ENCODE measurements around the gene UBE2B. TPM values are rescaled to one million over a fixed set of nuclear protein-coding genes. Genes with fewer than 3 reads are reported as not detected.

Gene UBE2B
- total RNA-seq, 2 donors from 2014 or later: 61.2 to 81.9 TPM

DNA sequence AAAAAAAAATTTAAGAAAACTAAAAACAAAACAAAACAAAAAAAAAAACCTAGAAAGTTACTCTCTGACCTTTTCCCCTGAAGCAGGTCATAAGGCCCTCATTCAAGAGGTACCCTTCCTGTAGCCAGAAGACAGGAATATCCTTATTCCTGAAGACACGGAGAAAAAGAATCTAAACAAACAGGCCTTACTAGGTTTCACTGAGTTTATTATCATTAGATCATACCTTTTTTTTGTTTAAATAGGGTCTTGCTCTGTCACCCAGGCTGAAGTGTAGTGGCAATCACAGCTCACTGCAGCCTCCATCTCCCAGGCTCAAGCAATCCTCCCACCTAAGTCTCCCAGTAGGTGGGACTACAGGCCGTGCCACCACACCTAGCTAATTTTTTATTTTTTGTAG lies 52.0 kb downstream of the UBE2B start:
- peaks cover 0 to 8% of the 10 kb centered on the region in 2 donors for H3K9me3 ChIP-seq
- H3K4me1 ChIP-seq: no peaks in the 10 kb centered on the region
- TF ChIP-seq, protein P1, sequence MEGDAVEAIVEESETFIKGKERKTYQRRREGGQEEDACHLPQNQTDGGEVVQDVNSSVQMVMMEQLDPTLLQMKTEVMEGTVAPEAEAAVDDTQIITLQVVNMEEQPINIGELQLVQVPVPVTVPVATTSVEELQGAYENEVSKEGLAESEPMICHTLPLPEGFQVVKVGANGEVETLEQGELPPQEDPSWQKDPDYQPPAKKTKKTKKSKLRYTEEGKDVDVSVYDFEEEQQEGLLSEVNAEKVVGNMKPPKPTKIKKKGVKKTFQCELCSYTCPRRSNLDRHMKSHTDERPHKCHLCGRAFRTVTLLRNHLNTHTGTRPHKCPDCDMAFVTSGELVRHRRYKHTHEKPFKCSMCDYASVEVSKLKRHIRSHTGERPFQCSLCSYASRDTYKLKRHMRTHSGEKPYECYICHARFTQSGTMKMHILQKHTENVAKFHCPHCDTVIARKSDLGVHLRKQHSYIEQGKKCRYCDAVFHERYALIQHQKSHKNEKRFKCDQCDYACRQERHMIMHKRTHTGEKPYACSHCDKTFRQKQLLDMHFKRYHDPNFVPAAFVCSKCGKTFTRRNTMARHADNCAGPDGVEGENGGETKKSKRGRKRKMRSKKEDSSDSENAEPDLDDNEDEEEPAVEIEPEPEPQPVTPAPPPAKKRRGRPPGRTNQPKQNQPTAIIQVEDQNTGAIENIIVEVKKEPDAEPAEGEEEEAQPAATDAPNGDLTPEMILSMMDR (IDR thresholded peaks at IDR 0.05): no peak
- H3K4me3 ChIP-seq: no peak overlapping the region
- no peaks in the 10 kb centered on the region for H3K27me3 ChIP-seq
- H3K36me3 ChIP-seq: no peaks in the 10 kb centered on the region
- no peak overlapping the region for H3K27ac ChIP-seq
- DNase-seq (ENCODE audit: low spot score): no peak

DNA sequence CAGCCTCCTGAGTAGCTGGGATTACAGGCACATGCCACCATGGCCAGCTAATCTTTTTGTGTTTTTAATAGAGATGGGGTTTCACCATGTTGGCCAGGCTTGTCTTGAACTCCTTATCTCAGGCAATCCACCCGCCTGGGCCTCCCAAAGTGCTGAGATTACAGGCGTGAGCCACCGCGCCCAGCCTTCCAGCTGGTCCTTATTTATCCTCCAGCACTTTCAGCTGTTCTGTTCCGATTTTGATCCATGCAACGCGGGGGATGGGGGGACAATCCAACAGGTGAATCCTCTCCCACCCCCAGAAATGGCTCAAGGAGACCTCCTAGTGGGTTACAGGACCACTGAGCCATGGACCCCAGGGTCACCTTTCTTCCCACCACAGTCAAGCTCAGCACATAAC lies 55.0 kb downstream of the UBE2B start:
- no peaks in the 10 kb centered on the region for H3K27me3 ChIP-seq
- no peaks in the 10 kb centered on the region for H3K9me3 ChIP-seq
- TF ChIP-seq, protein P1 (IDR thresholded peaks at IDR 0.05): no peak
- DNase-seq (ENCODE audit: low spot score): no peak
- H3K27ac ChIP-seq: no peak overlapping the region
- H3K4me1 ChIP-seq: no peaks in the 10 kb centered on the region
- H3K4me3 ChIP-seq: no peak overlapping the region
- no peaks in the 10 kb centered on the region for H3K36me3 ChIP-seq

GRCh38 chr5:134427540-134428041 lies 56.2 kb downstream of the UBE2B start:
- no peak for DNase-seq (ENCODE audit: low spot score)

DNA sequence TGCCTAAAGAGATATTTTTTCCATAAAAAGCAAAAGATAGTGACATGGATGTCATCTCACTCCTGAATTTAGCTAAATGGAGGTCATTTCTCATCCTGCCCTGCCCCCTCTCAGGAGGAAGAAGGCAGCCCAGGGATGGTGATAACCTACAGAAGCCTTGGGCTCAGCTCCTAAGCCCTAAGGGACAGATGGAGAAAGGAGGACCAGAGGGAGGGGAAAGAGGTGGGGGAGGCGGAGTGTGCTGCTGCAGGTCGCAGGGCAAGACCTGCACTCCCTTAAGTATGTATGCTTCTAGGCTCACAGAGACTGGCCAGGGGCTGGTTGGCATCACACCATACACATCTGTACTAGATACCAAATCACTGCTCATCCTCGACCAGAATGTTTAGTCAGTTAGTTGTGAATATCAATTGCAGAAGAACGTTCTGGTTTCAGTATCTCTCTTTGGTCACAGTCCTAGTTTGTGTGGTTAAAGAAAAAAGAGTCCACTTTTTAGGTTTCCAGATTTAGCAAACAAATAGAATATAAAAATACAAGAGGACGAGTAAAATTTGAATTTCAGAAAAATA lies 58.7 kb downstream of the UBE2B start:
- Histone ChIP-seq H3K27me3 (no peaks in the 10 kb centered on the region), H3K36me3 (no peaks in the 10 kb centered on the region), H3K27ac (no peak overlapping the region), H3K4me3 (no peak overlapping the region), H3K4me1 (no peaks in the 10 kb centered on the region), H3K9me3 (no peaks in the 10 kb centered on the region)
- TF ChIP-seq, protein P1 (IDR thresholded peaks at IDR 0.05): no peak
- DNase-seq (ENCODE audit: low spot score): no peak

More at GRCh38 chr5:134427540-134428041, 56.2 kb downstream of the UBE2B start:
- Histone ChIP-seq H3K36me3 (no peaks in the 10 kb centered on the region), H3K4me3 (no peak overlapping the region), H3K27ac (no peak overlapping the region), H3K9me3 (no peaks in the 10 kb centered on the region), H3K27me3 (no peaks in the 10 kb centered on the region), H3K4me1 (no peaks in the 10 kb centered on the region)
- TF ChIP-seq, protein P1 (IDR thresholded peaks at IDR 0.05): no peak

DNA sequence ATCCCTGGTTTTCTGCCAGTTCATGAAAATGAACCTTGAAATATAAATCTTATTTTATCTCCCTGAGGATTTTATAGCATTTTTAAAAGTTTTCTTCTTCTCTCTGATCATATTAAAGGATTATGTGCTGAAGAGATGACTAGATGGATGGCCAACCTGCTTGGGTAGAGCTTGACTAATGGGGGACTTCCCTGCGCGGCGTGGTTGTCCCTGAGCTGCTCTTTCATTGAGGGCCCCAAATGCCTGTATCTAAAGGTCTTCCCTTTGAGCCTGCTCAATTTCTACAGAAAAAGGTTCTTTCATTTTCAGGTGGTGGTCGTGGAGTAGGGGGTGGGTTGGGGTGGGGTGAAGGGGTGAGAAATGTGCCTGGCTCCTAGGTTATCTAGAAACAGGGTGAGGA lies 60.8 kb downstream of the UBE2B start:
- Histone ChIP-seq H3K27me3 (no peaks in the 10 kb centered on the region), H3K36me3 (no peaks in the 10 kb centered on the region), H3K4me1 (peaks cover 0 to 17% of the 10 kb centered on the region in 2 donors), H3K9me3 (no peaks in the 10 kb centered on the region), H3K27ac (no peak overlapping the region), H3K4me3 (no peak overlapping the region)
- DNase-seq (ENCODE audit: low spot score): no peak
- TF ChIP-seq, protein P1 (IDR thresholded peaks at IDR 0.05): no peak
